ENCODE results near the gene GSTK1.

DNA sequence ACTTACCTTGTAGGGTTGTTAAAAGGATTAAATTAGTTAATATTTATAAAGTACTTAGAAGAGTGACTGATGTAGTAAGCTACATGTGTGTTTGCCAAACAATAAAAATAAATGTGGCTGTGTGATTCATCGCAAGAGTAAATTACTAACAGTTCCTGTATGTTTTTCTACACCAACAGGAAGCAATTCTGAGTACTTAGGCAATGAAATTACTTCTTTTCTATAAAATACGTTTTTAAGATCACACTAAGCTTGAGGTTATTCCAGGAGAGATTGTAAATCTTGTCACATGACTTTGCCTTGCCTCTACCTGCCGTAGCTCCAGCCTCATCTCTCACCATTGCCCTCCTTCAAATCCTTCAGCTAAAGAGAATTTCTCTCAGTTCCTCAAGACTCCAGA, 18.1 kb upstream of the GSTK1 start:
- TF ChIP-seq, protein P1, sequence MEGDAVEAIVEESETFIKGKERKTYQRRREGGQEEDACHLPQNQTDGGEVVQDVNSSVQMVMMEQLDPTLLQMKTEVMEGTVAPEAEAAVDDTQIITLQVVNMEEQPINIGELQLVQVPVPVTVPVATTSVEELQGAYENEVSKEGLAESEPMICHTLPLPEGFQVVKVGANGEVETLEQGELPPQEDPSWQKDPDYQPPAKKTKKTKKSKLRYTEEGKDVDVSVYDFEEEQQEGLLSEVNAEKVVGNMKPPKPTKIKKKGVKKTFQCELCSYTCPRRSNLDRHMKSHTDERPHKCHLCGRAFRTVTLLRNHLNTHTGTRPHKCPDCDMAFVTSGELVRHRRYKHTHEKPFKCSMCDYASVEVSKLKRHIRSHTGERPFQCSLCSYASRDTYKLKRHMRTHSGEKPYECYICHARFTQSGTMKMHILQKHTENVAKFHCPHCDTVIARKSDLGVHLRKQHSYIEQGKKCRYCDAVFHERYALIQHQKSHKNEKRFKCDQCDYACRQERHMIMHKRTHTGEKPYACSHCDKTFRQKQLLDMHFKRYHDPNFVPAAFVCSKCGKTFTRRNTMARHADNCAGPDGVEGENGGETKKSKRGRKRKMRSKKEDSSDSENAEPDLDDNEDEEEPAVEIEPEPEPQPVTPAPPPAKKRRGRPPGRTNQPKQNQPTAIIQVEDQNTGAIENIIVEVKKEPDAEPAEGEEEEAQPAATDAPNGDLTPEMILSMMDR (IDR thresholded peaks at IDR 0.05; ENCODE audit: insufficient read depth, low read length) = no peak
- TF ChIP-seq SPI1 (IDR thresholded peaks at IDR 0.05; ENCODE audit: borderline replicate concordance, low read depth) (no peak), POLR2AphosphoS5 (IDR thresholded peaks at IDR 0.05; ENCODE audit: low read depth) (no peak), GABPA (IDR thresholded peaks at IDR 0.05; ENCODE audit: low read depth) (no peak)
- TF ChIP-seq, protein P2, sequence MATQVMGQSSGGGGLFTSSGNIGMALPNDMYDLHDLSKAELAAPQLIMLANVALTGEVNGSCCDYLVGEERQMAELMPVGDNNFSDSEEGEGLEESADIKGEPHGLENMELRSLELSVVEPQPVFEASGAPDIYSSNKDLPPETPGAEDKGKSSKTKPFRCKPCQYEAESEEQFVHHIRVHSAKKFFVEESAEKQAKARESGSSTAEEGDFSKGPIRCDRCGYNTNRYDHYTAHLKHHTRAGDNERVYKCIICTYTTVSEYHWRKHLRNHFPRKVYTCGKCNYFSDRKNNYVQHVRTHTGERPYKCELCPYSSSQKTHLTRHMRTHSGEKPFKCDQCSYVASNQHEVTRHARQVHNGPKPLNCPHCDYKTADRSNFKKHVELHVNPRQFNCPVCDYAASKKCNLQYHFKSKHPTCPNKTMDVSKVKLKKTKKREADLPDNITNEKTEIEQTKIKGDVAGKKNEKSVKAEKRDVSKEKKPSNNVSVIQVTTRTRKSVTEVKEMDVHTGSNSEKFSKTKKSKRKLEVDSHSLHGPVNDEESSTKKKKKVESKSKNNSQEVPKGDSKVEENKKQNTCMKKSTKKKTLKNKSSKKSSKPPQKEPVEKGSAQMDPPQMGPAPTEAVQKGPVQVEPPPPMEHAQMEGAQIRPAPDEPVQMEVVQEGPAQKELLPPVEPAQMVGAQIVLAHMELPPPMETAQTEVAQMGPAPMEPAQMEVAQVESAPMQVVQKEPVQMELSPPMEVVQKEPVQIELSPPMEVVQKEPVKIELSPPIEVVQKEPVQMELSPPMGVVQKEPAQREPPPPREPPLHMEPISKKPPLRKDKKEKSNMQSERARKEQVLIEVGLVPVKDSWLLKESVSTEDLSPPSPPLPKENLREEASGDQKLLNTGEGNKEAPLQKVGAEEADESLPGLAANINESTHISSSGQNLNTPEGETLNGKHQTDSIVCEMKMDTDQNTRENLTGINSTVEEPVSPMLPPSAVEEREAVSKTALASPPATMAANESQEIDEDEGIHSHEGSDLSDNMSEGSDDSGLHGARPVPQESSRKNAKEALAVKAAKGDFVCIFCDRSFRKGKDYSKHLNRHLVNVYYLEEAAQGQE (IDR thresholded peaks at IDR 0.05; ENCODE audit: insufficient replicate concordance, low read depth) = no peak
